ENCODE data around the gene DPYSL4. TPM values are rescaled to one million over a fixed set of nuclear protein-coding genes. Genes with fewer than 3 reads are reported as not detected.

DPYSL4 gene
- total and polyA plus RNA-seq, 2 of the 4 experiments (the other 2 are of a cell fraction) = 8.1 to 30.5 TPM

- H4K8ac ChIP-seq (ENCODE audit: low read depth in 2 of 2, low read length in 2 of 2) = no peak overlapping the region
- no peaks in the 10 kb centered on the region for H3K79me1 ChIP-seq (ENCODE audit: low read depth in 1 of 2, low read length in 2 of 2)
- no peak overlapping the region for H4K91ac ChIP-seq (ENCODE audit: insufficient read depth, low read depth, low read length)
- H3K4me1 ChIP-seq (ENCODE audit: control insufficient read depth, insufficient read depth, low read length) = no peaks in the 10 kb centered on the region
- H2AK9ac ChIP-seq (replicated peaks; ENCODE audit: low read depth, low read length, poor library complexity) = no peak overlapping the region
- no peak overlapping the region for H3K9ac ChIP-seq (ENCODE audit: low read depth, low read length)
- H2AK5ac ChIP-seq (ENCODE audit: low read depth, low read length) = no peak overlapping the region
- H2BK120ac ChIP-seq (ENCODE audit: low read depth, low read length) = no peak overlapping the region
- H3K18ac ChIP-seq (ENCODE audit: low read depth, low read length) = no peak overlapping the region
- dilution Hi-C loops (cut with HindIII; ENCODE audit: low sequenced_read_pairs, unreplicated experiment) (no loop called here), in situ Hi-C loops (cut with MboI; ENCODE audit: low sequenced_read_pairs) (no loop called here), intact Hi-C loops (cut with micrococcal nuclease) (no loop called here)
- H2BK15ac ChIP-seq (ENCODE audit: low read depth, low read length) = no peak overlapping the region
- no peaks in the 10 kb centered on the region for H3K9me1 ChIP-seq (ENCODE audit: insufficient read depth, low read length)
- ATAC-seq (ENCODE audit: low read depth) = no peak
- BruUV-seq (replicated peaks) = no TSS peak
- H3K27me3 ChIP-seq (ENCODE audit: control insufficient read depth, insufficient read depth, low read length) = no peaks in the 10 kb centered on the region; the same call in 1 of the 2 replicates
- H3K23ac ChIP-seq (ENCODE audit: low read depth, low read length) = no peak overlapping the region
- H3K9me3 ChIP-seq (ENCODE audit: control insufficient read depth, insufficient read depth, low read length) = no peaks in the 10 kb centered on the region
- H4K5ac ChIP-seq (ENCODE audit: low read depth, low read length) = no peak overlapping the region
- no peak overlapping the region for H3K56ac ChIP-seq (ENCODE audit: extremely low read depth, insufficient read depth, low read length)
- TF ChIP-seq POLR2A (IDR thresholded peaks at IDR 0.05; ENCODE audit: low read depth, low read length) = no peak
- TF ChIP-seq FOS (IDR thresholded peaks at IDR 0.05; ENCODE audit: low read depth, low read length) = no peak
- no peak for DNase-seq
- POLR2A ChIA-PET (ENCODE audit: unreplicated experiment) = no interaction called here
- no peak overlapping the region for H3K4me3 ChIP-seq (ENCODE audit: insufficient read depth, low read depth, low read length)
- no peak overlapping the region for H2BK20ac ChIP-seq (ENCODE audit: low read depth, low read length)
- H2BK5ac ChIP-seq (ENCODE audit: low read depth, low read length, poor library complexity, severe bottlenecking) = no peak overlapping the region
- no peak overlapping the region for H3K14ac ChIP-seq (replicated peaks; ENCODE audit: low read depth, low read length)
- H3K4ac ChIP-seq (ENCODE audit: low read depth, low read length) = no peak overlapping the region
- 75% methylated on average over 4 of the region's 8 CpGs; no CpG with 5 or more reads in 1 of the 2 experiments for WGBS, 2 experiments (ENCODE audit: extremely low coverage in 2 of 2, insufficient read length in 1 of 2)
- no peak overlapping the region for H2AFZ ChIP-seq (replicated peaks; ENCODE audit: low read length, poor library complexity)
- no peak overlapping the region for H3K4me2 ChIP-seq (ENCODE audit: low read depth, low read length)
- H3K36me3 ChIP-seq (ENCODE audit: control insufficient read depth, insufficient read depth, low read length) = no peaks in the 10 kb centered on the region
- no peak overlapping the region for H3K27ac ChIP-seq (ENCODE audit: insufficient read depth, low read length)
- H4K20me1 ChIP-seq (ENCODE audit: insufficient read depth, low read length) = no peaks in the 10 kb centered on the region
- CTCF ChIA-PET = no interaction called here
Observed at GRCh38 chr10:132157101-132157500, 29.6 kb upstream of the DPYSL4 start.

Measured in IMR-90 (cell line).